ENCODE data around the gene BMS1.
"Not testable (repeated sequence)": the region's sequence is repeated elsewhere in the genome, so short reads cannot be mapped to it uniquely, and the experiment has no call there.

The BMS1 gene

GRCh38 chr10:42782446-42783180 is at the start of gene BMS1:
Gene BMS1 (plus strand): TSS chr10:42782795. CDS start chr10:42784395, 1,600 bp downstream.
- intact Hi-C loops (cut with DNase I), result loop anchor here (5.0 kb wide), 1 partner anchor 230 kb away; no protein-coding TSS in a partner anchor
- peak; percentile 88 to 97 (median 93) for DNase-seq

- DNase-seq, result peak in 3 of 42 donors; percentile 9 to 42 (median 20)
- intact Hi-C loops (cut with DNase I), result no loop called here
Measured at GRCh38 chr10:42734536-42734935, 48.1 kb upstream of the BMS1 start.

GRCh38 chr10:42738679-42739078 is 43.9 kb upstream of the BMS1 start:
- DNase-seq, result no peak
- intact Hi-C loops (cut with DNase I), result no loop called here

GRCh38 chr10:42741536-42741935 is 41.1 kb upstream of the BMS1 start:
- DNase-seq; intact Hi-C loops (cut with DNase I): not testable (repeated sequence)

GRCh38 chr10:42743697-42744096 is 38.9 kb upstream of the BMS1 start:
- no peak for DNase-seq
- intact Hi-C loops (cut with DNase I), result no loop called here

GRCh38 chr10:42744134-42744701 is 38.4 kb upstream of the BMS1 start:
- DNase-seq, result no peak
- intact Hi-C loops (cut with DNase I), result no loop called here

GRCh38 chr10:42753126-42753506 is 29.5 kb upstream of the BMS1 start:
- DNase-seq, result peak; percentile 17 to 86 (median 70)
- intact Hi-C loops (cut with DNase I), result no loop called here

GRCh38 chr10:42753507-42754154 is 29.0 kb upstream of the BMS1 start:
- no peak for DNase-seq
- intact Hi-C loops (cut with DNase I), result no loop called here

GRCh38 chr10:42754155-42755027 is 28.2 kb upstream of the BMS1 start:
- intact Hi-C loops (cut with DNase I), result no loop called here
- peak in 1 of 42 donors; percentile 44 for DNase-seq

GRCh38 chr10:42755028-42755451 is 27.6 kb upstream of the BMS1 start:
- intact Hi-C loops (cut with DNase I), result no loop called here
- DNase-seq, result no peak

GRCh38 chr10:42755556-42756093 is 27.0 kb upstream of the BMS1 start:
- intact Hi-C loops (cut with DNase I), result no loop called here
- DNase-seq, result no peak

GRCh38 chr10:42767906-42768305 is 14.7 kb upstream of the BMS1 start:
- DNase-seq, result peak in 1 of 42 donors; percentile 32

GRCh38 chr10:42768581-42769152 is 13.9 kb upstream of the BMS1 start:
- intact Hi-C loops (cut with DNase I), result no loop called here
- peak in 1 of 42 donors; percentile 14 for DNase-seq

More at GRCh38 chr10:42767906-42768305, 14.7 kb upstream of the BMS1 start:
- intact Hi-C loops (cut with DNase I), result no loop called here

- intact Hi-C loops (cut with DNase I), result no loop called here
- peak in 1 of 42 donors; percentile 7 for DNase-seq
Measured at GRCh38 chr10:42769173-42769572, 13.4 kb upstream of the BMS1 start.

- peak in 1 of 42 donors; percentile 22 for DNase-seq
- intact Hi-C loops (cut with DNase I), result no loop called here
Measured at GRCh38 chr10:42769673-42770072, 12.9 kb upstream of the BMS1 start.

GRCh38 chr10:42776681-42777080 is 5.9 kb upstream of the BMS1 start:
- intact Hi-C loops (cut with DNase I), result no loop called here
- DNase-seq, result no peak

GRCh38 chr10:42780456-42780855 is 2.1 kb upstream of the BMS1 start:
- no peak for DNase-seq
- intact Hi-C loops (cut with DNase I), result loop anchor here (5.0 kb wide), 1 partner anchor 228 kb away; no protein-coding TSS in a partner anchor

GRCh38 chr10:42781893-42782445 is 626 bp upstream of the BMS1 start:
- peak in 5 of 42 donors; percentile 10 to 49 (median 27) for DNase-seq
- intact Hi-C loops (cut with DNase I), result loop anchor here (5.0 kb wide), 1 partner anchor 230 kb away; no protein-coding TSS in a partner anchor
